NOMO-1 treated with dmso at 0.1 percent for 144 hours (cell line): Measurements from ENCODE around the gene TSHZ1.
"Not testable (repeated sequence)": the region's sequence is repeated elsewhere in the genome, so short reads cannot be mapped to it uniquely, and the experiment has no call there.

Experiments used
- DNase-seq: peaks from one replicate; lab custom pipeline; 2025; ENCODE audit not compliant: unreplicated experiment; lab: John Stamatoyannopoulos, UW

The TSHZ1 gene

DNA sequence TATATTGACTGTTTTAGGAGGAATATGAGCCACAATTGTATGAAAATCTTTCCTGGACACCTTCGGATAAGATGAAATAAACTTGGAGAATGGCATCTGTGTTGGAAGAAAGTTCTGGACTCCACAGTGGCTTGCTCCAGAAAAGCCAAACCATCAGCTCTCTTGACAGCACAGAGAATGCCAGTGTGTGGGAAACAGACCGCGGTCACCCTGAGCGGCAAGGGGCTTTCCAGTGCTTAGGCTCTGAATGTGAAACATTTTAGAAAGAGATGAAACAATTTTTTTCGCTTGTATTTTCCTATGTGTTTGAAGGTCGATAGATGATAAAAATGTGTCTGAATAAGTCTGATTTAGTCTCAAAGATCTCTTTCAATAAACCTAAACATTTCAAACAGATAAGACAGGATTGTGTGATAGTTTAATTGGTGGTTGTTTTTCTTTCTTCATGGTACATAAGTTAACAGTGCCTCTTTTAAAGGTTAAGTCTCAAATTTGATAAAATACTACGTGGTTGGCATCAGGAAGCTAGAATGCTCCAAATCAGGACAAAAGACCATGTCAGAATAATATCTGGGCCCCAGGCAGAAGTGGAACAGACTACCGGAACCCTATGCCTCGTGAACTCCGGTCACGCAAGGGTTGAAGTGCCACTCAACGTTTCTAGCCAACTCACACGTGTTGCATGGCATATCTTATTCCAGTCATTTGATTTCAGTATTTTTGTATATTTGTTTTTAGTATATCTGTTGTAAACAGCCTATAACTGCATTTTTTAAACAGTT, 30.6 kb upstream of the TSHZ1 start:
- peak; percentile 8 for DNase-seq

DNA sequence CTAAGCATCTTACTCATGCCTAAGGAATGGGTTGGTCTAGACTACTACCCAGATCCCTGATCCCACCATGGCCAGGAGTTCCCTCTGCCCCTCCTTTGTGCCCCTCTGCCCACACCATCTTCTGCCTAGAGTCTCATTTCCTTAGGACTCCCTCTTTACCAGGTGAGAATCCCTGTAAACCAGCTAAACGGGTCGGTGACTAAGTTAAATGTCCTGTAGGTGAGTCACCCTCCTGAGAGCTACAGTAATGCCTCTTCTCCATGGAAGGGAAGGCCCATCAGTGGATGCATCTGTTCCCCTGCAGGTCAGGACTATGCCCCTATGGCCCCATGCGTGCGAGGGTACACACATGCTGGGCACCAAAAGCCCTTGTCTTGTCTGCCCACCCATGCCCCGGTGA, 27.1 kb upstream of the TSHZ1 start:
- DNase-seq, result no peak

DNA sequence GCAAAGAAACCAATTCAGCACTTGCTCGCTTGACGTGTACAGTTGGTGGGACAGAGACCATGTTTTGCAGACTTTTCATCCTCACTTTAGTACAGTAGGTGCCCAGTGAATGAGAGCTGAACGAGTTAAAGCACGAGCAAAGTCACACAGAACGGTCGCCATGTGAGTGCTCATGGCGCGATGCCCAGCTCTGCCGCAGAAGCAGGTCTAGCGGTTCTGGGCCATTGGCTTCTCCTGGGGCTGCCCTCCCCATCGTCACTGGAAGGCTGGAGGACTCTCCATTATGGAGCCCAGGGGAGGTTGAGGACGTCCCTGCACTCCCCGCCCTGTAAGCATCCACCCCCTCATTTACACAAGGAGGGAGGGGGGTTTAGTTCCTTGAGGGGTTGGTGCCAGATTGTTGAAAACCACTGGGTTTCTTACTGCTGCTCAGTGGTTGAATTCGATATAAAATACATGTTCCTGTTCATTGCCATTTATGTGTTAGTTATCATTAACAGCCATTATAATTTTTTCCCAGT, 26.6 kb upstream of the TSHZ1 start:
- DNase-seq, result no peak

DNA sequence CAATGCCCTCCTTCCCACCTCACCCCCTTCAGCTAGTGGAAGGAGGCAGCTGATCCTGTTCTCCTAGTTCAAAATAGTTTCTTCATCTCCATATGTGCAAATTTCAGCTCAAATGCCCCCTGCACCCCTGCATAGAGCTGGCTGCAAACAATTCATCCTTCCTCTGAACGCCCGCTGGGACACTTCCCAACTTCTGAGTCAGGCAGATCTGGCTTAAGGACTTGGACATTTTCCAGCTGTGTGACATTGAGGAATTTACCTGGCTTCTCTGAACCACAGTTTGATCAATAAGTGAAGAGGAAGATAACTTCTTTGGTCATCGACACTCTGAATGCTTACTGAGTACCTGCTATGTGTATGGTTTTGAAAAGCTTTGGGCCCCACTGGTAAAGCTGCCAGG, 25.1 kb upstream of the TSHZ1 start:
- no peak for DNase-seq

DNA sequence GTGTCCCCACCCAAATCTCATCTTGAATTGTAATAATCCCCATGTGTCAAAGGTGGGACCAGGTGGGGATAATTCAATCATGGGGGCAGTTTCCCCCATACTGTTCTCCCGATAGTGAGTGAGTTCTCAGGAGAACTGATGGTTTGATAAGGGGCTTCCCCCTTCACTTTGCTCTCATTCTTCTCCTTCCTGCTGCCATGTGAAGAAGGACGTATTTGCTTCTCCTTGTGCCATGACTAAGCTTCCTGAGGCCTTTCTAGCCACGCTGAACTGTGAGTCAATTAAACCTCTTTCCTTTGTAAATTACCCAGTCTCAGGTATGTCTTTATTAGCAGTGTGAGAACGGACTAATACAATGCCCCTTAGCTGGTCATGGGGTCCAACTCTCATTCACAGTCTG, 22.9 kb upstream of the TSHZ1 start:
- DNase-seq, result not testable (repeated sequence)

DNA sequence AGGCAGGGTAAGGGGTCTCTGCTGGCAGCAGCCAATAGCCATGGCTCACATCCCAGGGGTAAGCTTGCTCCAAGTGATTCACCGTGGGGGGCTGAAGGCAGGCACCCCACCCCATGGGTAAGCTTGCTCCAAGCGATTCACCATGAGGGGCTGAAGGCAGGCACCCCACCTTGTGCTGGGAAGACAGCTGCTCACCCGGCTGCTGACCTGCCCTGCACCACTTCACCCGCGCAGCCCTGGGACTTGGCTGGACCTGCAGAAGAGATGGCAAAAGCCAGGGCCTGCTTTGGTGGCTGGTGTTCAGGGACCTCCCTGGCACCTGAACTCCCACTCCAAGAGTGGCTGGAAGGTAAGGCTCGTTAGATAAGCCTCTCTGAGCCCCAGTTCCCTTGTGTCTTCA, 20.9 kb upstream of the TSHZ1 start:
- no peak for DNase-seq

DNA sequence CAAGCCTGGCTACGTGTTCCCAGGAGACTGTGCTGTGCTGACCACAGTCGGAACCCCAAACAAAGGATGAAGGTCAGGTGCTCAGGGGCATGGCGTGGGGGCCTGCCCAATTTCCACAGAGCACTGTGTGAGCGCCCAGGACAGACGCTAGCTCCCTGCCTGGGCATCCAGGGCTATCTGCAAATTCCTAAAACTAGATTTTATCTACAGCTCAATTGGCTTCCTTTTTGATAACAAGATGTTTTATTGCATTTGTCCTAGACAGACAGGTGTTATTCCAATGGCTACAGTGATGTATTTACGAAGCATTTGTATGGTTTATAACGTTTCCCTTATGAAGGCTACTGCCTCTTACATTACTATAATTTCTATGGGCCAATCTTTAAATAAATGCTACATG, 17.7 kb upstream of the TSHZ1 start:
- DNase-seq, result no peak

DNA sequence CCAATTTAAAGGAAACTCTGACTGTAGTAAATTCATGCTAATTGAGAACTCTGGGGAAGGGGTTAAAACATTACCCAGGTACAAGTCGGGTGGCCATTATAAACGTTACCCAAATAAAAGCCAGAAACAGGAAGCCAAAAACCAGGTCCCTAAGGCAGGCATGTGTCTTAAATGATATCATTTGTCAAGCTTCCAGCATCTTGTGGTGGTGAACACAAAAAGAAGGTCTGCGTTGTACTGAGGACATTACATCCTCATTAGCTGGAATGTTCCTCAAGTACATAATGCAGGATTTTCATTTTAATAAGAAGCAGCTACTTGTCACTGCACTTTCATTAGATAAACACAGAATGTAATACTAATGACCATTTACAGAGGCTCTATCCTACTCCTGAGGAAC, 12.6 kb upstream of the TSHZ1 start:
- no peak for DNase-seq

DNA sequence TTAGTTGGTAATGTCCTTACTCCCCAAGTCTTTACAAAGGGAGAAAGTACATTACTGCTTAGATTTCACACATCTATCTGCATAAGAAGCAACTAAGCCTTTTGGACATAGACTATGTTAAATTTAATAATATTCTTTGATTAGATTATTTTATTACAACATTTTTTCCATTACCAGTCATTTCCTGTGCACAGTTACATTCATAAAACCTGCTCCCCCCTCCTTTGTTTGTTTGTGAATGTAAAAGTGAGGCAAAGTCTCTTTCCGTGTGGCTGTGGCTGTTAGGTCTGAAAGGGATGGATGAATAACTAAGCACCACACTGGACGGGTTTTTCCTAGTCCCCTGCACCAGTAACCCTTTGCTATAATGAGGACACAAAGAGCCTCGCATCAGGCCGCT, 11.3 kb upstream of the TSHZ1 start:
- no peak for DNase-seq

DNA sequence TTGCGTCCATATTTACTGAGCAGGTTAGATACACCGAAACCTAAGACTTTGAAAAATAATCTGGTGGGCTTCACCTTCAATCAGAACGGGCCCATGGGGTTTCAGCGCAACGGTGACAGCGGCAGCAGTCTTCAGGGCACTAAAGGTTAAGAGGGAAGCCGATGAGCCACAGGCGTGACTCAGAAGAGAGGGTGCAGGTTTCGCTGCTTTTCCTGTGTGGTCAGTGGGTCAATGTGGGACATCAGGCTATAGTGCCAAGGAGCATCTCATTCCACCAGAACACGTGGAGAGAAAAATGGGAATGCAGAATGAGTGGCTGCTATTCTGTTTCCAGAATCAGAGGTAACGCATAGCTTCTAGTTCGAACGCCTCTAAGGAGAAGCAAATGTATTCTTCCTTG, 10.5 kb upstream of the TSHZ1 start:
- no peak for DNase-seq

DNA sequence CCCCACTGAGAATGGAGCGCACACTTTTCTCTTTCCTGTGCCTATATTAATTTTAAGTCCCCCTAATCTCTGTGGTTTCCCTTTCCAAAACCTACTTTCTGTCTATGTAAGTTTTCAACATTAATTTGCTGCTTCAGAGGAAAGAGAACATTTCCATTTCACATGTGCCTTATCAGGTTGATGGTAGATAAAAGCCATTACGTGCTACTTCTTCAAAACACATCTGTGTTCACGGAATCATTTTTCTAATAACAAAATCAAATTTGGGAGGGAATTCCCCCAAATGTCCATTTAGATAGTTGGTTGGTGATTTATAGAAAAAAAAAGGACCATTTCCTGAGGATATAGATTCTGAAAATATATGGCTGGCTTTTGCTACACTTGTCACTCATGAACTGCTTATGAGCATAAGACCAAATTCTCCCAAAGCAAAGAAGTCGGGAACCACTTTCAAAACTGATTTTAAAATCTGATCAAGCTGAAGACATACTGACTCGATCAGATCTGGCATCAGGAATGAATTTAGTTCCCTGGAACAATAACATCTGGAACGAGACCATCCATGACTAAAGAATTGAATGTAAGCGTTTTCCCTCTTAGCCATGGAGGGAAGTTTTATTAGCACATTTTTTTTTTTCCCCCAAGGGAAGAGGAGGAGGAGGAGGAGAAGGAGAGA, 9.9 kb upstream of the TSHZ1 start:
- no peak for DNase-seq

DNA sequence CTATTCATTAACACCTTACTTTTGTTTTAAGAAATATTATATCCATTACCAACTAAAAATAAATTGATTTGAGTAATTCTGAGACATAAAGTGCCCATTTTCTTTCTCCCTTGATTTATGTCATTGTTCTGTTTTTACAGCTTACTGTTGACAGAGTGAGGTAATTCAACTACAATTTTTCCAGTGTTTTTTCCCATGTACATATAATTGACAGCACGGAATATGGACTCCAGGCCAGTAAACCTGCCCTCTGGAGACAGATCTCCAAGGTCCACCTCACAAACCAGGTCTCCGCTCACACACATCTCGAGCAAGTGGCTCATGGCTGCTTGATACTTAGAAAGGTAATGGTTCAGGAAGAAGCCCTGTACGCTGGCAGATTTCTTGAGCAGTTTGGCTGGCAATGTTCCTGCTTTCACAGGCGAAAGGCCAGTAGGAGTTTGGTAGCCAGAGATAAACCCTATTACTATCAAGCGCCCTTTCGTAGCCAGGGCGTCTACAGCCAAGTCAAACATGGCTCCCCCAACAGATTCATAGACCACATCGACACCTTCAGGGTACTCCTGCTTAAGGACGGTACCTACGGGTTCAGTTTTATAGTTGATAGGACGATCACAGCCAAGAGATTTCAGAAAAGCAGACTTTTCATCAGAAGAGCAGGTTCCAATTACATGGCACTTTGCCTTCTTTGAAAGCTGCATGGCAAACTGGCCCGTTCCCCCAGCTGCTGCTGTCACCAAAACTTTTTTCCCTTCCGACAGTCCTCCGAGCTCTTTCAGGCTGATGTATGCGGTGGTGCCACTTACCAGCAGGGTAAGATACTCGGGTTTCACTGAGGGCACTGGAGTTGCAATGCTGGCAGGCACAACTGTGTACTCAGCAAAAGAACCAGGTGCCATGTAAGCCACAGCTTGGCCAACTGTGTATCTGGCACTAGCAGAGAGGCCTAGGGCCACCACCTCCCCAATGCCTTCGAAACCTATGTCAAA, 9.0 kb upstream of the TSHZ1 start:
- no peak for DNase-seq

DNA sequence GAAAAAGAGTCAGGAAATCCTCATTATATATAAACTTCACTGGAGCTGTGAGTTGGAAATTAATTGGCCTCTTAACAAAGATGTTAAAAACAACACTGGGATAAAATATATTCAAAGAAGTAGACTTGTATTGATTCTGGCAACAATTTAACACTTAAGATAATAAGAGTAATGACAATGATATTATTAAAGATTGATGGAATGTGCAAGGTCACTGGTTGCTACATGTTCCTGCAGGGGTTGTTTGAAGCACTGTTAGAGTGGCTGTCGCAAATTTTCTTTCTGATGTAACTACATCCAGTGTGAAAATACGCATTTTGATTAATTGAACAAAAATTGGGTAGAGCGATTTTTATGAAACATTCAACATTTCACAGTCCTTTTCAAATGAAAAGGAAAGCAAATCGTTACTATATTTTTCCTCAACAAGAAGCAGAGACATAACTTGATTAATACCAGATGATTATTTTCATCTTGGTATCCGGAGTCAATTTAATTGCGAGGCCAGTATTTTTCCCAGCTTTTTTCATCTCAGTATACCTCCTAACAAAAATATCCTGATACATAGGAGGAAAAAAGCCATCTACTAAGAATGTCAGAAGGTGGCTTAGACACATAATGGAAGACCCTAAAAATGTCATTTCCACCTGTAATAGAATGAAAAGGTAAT, 7.8 kb upstream of the TSHZ1 start:
- no peak for DNase-seq

DNA sequence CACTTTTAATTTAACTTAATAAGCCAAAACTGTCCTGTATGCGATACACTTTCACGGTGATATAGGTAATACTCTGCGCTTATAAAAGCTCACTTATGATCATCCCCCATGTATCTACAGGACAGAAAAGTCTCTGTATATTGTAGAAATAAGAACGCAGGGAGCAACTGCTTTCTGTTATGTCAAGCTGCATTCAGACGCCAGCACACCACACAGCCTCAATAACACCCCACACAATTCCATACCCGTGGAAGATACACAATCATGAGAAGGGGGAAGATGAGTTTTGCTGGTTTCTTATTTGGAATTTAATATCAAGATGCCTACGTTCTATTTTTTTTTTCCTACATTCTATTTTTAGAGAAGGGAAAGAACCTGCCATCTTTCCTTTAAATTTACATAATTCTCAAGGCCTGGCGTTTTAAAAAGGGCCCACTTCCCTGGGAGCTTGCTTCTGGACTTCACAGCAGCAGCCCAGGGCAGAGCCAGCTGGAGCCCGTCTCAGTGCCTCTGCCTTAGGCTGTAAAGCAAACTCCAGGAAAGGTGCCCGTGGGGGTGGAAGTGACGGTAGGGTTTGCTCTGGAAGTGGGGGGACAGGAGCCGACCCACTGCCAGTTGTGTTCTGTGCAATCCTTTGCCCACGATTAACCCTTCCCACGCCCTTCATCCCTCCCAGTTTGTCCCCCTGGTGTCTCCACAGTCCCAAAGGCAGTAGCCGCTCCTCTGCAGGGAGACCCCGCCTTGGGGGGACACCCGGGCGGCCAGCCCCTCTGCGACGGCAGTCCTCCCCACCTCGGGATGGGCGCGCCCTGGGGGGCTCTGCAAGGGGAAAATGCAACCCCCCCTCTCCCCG, 7.0 kb upstream of the TSHZ1 start:
- no peak for DNase-seq

DNA sequence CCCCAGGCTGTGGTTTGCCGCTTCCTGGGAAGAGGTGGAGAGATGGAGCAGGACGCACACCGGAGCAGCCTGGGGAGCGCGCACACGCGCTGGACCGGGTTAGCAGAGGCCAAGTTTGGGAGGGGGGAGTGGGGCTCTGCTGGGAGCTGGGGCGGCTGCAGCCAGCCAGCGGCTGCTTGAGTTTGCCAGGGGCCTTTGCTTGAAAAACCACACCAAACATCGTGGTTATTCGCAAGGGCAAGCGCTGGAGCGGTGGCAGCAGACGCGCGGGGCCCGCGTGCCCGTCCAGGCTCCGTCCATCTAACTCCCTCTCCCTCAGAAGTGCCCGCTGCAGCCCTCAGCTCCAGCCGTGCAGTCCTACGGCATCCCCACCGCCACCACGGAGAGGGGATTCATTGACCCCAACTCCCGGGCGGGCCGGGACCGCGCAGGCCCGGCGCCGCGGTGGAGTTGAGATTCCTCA, 6.3 kb upstream of the TSHZ1 start:
- DNase-seq, result no peak

DNA sequence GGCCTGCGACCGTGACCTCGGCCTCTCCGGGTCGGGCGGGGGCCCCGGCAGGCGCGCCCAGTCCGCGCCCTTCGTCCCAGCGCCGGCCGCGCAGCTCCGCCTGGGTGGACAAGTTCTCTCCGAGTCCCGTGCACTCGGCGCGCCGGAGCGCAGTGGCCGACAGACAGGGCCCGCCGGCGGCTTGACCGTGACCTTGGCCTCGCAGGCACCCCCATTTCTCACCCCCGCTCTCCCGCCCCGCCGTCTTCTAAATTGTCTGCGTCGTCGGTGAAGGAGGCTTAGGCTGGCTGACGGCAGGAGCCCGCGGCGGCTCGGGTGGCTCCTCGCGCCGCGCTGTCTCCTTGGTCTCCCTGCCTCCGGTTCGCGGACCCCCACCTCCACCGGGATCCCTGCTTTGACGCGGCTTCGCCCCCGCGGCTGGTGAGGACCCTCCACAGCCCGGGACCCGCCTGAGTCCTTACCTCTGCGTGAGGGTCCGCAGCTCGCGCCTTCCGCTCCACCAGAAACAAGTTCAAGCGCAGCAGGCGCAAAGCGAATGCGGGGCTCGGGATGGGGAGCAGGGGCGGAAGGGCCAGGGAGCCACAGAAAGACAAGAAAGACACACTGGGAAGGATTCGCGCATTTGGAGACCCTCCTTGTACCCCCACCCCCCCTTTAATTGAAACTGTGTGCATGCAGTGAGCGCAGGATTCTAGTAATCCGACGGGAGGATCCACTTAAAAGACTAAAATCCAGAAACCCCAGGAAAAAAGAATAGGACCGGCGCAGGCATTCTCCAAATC, 5.7 kb upstream of the TSHZ1 start:
- no peak for DNase-seq

DNA sequence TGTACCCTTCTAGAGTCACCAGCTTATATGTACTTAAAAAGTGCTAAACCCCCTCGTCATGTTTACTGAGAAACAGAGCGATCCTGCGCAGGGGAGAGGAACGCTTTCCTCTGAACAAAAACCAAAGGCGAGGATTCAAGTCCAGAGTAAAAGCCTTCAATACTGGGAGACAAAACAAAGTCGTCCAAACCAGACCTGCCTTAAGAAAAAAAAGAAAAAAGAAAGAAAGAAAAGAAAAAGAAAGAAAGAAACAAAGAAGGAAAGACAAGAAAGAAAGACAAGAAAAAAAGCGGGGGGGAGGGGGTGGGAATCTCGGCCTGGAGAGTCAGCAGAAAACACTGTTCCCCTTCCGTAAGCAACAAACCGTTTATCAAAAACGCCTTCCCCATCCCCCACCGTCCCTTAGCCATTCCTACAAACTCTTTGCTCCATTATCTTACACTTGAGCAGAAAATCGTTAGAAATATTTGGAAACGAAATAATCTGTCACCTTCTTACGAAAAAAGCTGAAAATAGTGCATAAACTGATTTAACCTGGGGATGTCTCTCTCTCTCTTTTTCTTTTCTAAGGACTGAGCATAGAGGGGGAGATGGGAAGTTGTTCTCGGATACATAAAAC, 5.0 kb upstream of the TSHZ1 start:
- DNase-seq, result no peak

DNA sequence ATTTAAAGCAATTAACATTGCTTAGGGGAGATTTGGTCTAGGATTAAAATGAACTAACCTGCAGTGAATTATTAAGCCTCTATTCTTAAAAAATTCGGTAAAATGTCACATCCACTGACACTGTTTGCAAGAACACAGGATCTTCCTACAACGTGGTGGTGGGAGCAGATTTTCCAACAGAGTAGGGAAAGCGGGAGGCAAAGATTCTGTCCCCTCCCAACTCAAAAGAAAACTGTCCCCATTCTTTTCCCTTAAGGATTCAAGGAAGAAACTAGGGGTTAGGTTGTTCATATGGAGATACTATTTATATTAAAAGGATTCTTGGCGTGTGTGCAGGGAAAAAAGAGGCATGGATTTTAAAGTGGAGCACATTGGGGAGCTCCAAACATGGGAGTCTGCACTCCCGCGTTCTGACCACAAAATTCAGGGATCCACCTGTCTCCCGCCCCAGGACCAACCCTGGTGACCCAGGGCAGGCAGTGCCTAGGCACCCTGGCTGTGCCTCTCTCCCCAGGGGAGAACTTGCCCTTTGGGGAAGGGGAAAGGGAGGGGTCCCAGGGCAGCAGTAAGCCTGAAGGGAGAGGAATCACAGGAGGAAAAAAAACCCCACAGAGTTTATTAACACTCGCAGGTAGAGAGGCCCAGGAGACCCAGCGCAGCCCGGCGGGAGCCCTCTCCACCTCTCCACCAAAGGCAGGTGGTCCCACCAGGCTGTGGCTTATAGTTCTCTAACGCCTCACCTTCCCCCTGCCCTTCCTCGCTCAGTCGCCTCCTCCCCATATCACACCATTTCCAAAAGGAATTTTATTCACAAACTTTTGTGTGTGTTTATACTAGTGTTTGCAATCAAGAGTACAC, 3.9 kb upstream of the TSHZ1 start:
- no peak for DNase-seq
